ENCODE results near the gene SNX12. TPM values are rescaled to one million over a fixed set of nuclear protein-coding genes. Genes with fewer than 3 reads are reported as not detected.

SNX12 gene
- total and polyA plus RNA-seq, 4 donors: 4.5 to 21.7 (median 15.8) TPM

GRCh38 chrX:71060127-71060526 lies 8.0 kb downstream of the SNX12 start:
- TF ChIP-seq YY1 (IDR thresholded peaks at IDR 0.05) (no peak), HNF4A (conservative IDR thresholded peaks at IDR 0.05) (no peak), FOXA1 (IDR thresholded peaks at IDR 0.05) (no peak), JUND (IDR thresholded peaks at IDR 0.05) (no peak), NR2F2 (IDR thresholded peaks at IDR 0.05) (no peak), CTCF (IDR thresholded peaks at IDR 0.05; ENCODE audit: low read depth, low read length, missing input control) (no peak), FOXA2 (IDR thresholded peaks at IDR 0.05) (no peak), GABPA (IDR thresholded peaks at IDR 0.05 in 1 of 2, conservative IDR thresholded peaks at IDR 0.05 in 1 of 2) (no peak), REST (IDR thresholded peaks at IDR 0.05) (no peak), EGR1 (IDR thresholded peaks at IDR 0.05; ENCODE audit: low read depth in 2 of 2) (no peak), RXRA (IDR thresholded peaks at IDR 0.05) (no peak)
- no peaks in the 10 kb centered on the region for H3K9me3 ChIP-seq (ENCODE audit: control insufficient read depth in 4 of 4, low read length in 3 of 4)
- DNase-seq (ENCODE audit: low spot score): no peak
- H3K27ac ChIP-seq (ENCODE audit: low read depth in 1 of 2, low read length in 2 of 2): no peak overlapping the region
- peaks cover 0 to 10% (median 6%) of the 10 kb centered on the region in 4 donors for H3K36me3 ChIP-seq (ENCODE audit: control insufficient read depth in 4 of 4, insufficient read depth in 3 of 4, low read depth in 1 of 4, low read length in 3 of 4)
- H3K9ac ChIP-seq (ENCODE audit: low read depth in 1 of 2, low read length in 2 of 2): no peak overlapping the region
- H3K27me3 ChIP-seq (ENCODE audit: control insufficient read depth in 4 of 4, insufficient read depth in 4 of 4, low read length in 3 of 4): no peaks in the 10 kb centered on the region
- H3K4me1 ChIP-seq (ENCODE audit: control insufficient read depth in 4 of 4, insufficient read depth in 4 of 4, low read length in 3 of 4): no peaks in the 10 kb centered on the region
- no peak overlapping the region for H3K4me3 ChIP-seq (ENCODE audit: low read depth in 1 of 3, low read length in 3 of 3)

GRCh38 chrX:71057848-71058530 lies 10.1 kb downstream of the SNX12 start:
- no peak for DNase-seq (ENCODE audit: low spot score)
- Histone ChIP-seq H3K36me3 (ENCODE audit: control insufficient read depth in 4 of 4, insufficient read depth in 3 of 4, low read depth in 1 of 4, low read length in 3 of 4) (peaks cover 0 to 10% (median 6%) of the 10 kb centered on the region in 4 donors), H3K9ac (ENCODE audit: low read depth in 1 of 2, low read length in 2 of 2) (no peak overlapping the region), H3K27ac (ENCODE audit: low read depth in 1 of 2, low read length in 2 of 2) (no peak overlapping the region), H3K4me3 (ENCODE audit: low read depth in 1 of 3, low read length in 3 of 3) (no peak overlapping the region), H3K27me3 (ENCODE audit: control insufficient read depth in 4 of 4, insufficient read depth in 4 of 4, low read length in 3 of 4) (no peaks in the 10 kb centered on the region), H3K4me1 (ENCODE audit: control insufficient read depth in 4 of 4, insufficient read depth in 4 of 4, low read length in 3 of 4) (no peaks in the 10 kb centered on the region), H3K9me3 (ENCODE audit: control insufficient read depth in 4 of 4, low read length in 3 of 4) (no peaks in the 10 kb centered on the region)
- WGBS: 93% methylated on average over 3 of the region's 3 CpGs
- TF ChIP-seq JUND (IDR thresholded peaks at IDR 0.05) (no peak), YY1 (IDR thresholded peaks at IDR 0.05) (no peak), FOXA2 (IDR thresholded peaks at IDR 0.05) (no peak), RXRA (IDR thresholded peaks at IDR 0.05) (no peak), NR2F2 (IDR thresholded peaks at IDR 0.05) (no peak), HNF4A (conservative IDR thresholded peaks at IDR 0.05) (no peak), FOXA1 (IDR thresholded peaks at IDR 0.05) (no peak), EGR1 (IDR thresholded peaks at IDR 0.05; ENCODE audit: low read depth in 2 of 2) (no peak), HNF4G (IDR thresholded peaks at IDR 0.05) (no peak), CTCF (IDR thresholded peaks at IDR 0.05; ENCODE audit: low read depth, low read length, missing input control) (no peak), MAX (IDR thresholded peaks at IDR 0.05) (no peak)

Data from liver (tissue), 9 donors.